Nucleus accumbens (tissue), 56 donors: ENCODE measurements around the gene CDK6.
A peak's percentile ranks its signal among the peaks of the same experiment; 100 is the strongest.
"Not testable (repeated sequence)": the region's sequence is repeated elsewhere in the genome, so short reads cannot be mapped to it uniquely, and the experiment has no call there.

Experiments used
- DNase-seq, 56 donors: peaks; one replicate each; lab custom pipeline; 2025; lab: John Stamatoyannopoulos, UW

The CDK6 gene

GRCh38 chr7:92836489-92836999 lies at the start of gene CDK6:
Gene CDK6 (minus strand): TSS chr7:92836573. CDS start chr7:92833323, 3,250 bp downstream.
- peak in 18 of 56 donors; percentile 5 to 53 (median 20) for DNase-seq

- not testable (repeated sequence) for DNase-seq
Observed at GRCh38 chr7:92886039-92886438, 49.7 kb upstream of the CDK6 start.

- DNase-seq: no peak
Observed at GRCh38 chr7:92884218-92884617, 47.8 kb upstream of the CDK6 start.

- no peak for DNase-seq
Observed at GRCh38 chr7:92882760-92883159, 46.4 kb upstream of the CDK6 start.

GRCh38 chr7:92881091-92881485 lies 44.7 kb upstream of the CDK6 start:
- DNase-seq: no peak

- peak in 5 of 56 donors; percentile 1 to 7 (median 2) for DNase-seq
Observed at GRCh38 chr7:92880212-92881090, 44.1 kb upstream of the CDK6 start.

GRCh38 chr7:92877367-92877766 lies 41.0 kb upstream of the CDK6 start:
- DNase-seq: no peak

GRCh38 chr7:92876836-92877235 lies 40.5 kb upstream of the CDK6 start:
- DNase-seq: no peak

GRCh38 chr7:92875719-92876118 lies 39.3 kb upstream of the CDK6 start:
- DNase-seq: no peak

GRCh38 chr7:92875173-92875572 lies 38.8 kb upstream of the CDK6 start:
- no peak for DNase-seq

- DNase-seq: no peak
Observed at GRCh38 chr7:92874567-92874966, 38.2 kb upstream of the CDK6 start.

GRCh38 chr7:92873776-92874175 lies 37.4 kb upstream of the CDK6 start:
- no peak for DNase-seq

GRCh38 chr7:92872701-92873100 lies 36.3 kb upstream of the CDK6 start:
- DNase-seq: no peak

GRCh38 chr7:92868683-92869293 lies 32.4 kb upstream of the CDK6 start:
- no peak for DNase-seq

- not testable (repeated sequence) for DNase-seq
Observed at GRCh38 chr7:92864169-92864568, 27.8 kb upstream of the CDK6 start.

GRCh38 chr7:92856436-92856835 lies 20.1 kb upstream of the CDK6 start:
- no peak for DNase-seq

GRCh38 chr7:92854501-92855238 lies 18.3 kb upstream of the CDK6 start:
- DNase-seq: peak in 1 of 56 donors; percentile 1

GRCh38 chr7:92851732-92852131 lies 15.4 kb upstream of the CDK6 start:
- no peak for DNase-seq

GRCh38 chr7:92850516-92850915 lies 14.1 kb upstream of the CDK6 start:
- DNase-seq: no peak

GRCh38 chr7:92849322-92849721 lies 12.9 kb upstream of the CDK6 start:
- DNase-seq: no peak

GRCh38 chr7:92848851-92849250 lies 12.5 kb upstream of the CDK6 start:
- DNase-seq: no peak
